HG03432 (cell line): Measurements from ENCODE around the gene TEX14.

Experiments used
- ATAC-seq: cut with Tn5 transposase; IDR thresholded peaks from one replicate; pipeline ENCODE4 v1.9.1; 2021; ENCODE audit warnings: mild to moderate bottlenecking, moderate library complexity; ENCODE audit not compliant: unreplicated experiment

The TEX14 gene

DNA sequence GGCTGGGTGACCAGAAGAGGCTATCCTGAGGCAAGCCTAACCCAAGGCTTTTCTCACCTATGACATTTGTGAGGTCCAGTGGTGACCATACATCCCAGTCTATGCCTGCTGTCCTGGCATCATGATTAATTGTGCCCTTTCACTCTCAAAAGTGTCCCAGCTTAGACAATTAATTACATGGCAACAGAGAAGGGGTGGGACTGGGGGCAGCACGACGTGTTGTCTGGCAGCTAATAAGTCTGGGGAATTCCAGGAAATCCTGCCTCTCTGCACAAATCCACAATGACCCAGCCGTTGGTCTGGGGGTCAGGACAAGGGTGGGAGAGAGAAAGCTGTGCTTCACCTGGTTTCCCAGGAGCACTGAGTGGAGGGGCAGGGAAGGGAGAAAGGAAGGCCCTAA is 163.4 kb downstream of the TEX14 start:
- no peak for ATAC-seq

DNA sequence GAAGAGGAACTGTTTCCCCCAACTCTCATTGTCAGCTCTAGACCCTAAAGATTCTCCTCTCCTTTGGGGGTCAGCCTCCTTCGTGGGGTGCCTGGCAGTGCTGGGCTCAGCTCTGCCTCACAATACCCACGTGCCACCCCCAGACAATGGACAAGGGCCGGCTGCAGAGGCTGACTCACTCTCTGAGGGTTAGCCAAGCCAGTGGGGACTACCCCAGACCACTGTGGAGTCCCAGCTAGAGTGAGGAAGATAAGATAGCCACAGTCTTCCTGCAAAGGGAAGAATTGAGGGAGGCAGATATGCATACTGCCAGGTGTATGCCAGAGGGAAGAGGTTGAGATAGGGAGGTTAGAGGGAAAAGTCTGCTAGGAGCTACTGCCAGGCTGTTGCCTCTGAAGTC is 163.9 kb downstream of the TEX14 start:
- no peak for ATAC-seq

DNA sequence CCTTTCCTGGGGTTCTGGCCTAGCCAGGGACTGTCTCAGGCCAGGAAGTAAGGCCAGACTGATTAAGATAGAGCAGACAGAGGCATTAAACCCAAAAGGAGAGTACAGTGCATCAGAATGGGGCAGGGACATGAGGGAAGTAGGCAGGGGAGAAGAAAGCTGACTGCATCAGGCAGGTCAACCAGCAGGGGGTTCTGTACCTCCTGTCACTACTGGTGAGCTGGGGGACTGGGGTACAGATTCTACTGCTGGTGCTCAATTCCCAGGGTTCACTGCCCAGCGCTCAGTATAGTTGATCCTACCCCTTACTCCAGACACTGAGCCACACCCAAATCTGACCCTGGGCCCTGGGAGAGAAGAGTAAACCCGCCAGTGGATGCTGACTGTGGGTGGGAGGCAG is 164.5 kb downstream of the TEX14 start:
- no peak for ATAC-seq

DNA sequence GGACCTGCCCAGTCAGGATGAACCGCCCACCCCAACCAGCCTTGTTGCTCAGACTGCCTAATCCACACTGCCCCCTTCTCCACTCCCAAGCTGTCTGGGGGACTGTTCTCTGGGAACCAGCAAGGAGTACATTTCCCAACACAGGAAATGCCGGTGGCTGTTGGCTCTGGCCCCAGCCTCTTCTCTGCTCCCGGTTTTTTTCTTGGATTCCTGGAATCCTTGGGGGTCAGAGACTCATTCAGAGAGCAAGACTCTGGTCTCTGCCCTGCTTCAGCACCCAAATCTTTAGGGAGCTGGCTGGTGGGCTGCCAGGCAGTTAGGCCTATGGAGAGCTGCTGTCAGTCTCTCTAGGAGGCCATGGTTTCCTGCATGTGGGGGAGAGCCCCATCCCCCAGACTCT is 166.6 kb downstream of the TEX14 start:
- no peak for ATAC-seq

DNA sequence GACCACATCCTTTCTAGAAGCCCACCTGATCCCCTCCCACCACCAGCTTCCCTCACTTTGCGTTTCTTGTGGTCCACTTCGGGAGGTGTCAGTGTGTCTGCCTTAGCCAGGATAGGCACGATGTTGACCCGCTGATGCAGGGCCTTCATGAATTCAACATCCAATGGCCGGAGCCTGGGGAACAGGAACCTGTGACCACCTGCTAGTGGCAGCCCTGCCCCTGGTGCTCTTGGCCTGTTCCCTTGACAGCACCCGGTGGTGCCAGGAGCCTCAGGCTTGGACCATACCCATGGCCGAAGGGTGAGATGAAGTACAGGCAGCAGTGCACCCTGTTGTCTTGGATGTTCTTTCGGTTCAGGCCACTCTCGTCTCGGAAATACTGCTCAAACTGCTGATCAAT is 170.2 kb downstream of the TEX14 start:
- ATAC-seq, result no peak

DNA sequence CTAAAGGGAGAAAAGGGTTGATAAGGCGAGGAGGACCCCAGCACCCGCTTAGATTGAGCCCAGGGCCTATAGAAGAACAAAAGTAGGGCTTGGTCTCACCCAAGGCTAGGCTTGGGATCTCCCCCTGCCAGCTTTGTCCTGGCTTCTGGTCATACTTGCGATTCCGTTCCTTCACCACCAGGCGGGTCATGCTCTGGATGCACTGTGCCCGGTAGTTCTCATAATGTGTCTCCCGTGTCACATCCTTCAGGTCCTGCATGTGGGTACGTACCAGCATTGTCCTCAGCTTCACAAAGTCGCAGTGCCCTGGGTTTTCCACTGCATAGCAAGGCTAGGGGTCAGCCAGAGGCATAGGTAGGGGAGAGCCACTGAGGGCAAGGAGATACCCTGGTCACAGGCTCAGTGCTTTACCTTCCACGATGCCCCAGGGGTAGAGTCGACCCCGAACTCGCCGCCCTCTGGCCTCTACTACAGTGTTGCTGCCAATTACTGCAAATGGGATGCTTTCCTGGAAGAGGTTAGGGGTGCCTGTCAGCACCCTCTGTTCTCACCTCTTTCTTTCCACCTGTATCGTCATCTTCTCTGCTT is 170.9 kb downstream of the TEX14 start:
- no peak for ATAC-seq

DNA sequence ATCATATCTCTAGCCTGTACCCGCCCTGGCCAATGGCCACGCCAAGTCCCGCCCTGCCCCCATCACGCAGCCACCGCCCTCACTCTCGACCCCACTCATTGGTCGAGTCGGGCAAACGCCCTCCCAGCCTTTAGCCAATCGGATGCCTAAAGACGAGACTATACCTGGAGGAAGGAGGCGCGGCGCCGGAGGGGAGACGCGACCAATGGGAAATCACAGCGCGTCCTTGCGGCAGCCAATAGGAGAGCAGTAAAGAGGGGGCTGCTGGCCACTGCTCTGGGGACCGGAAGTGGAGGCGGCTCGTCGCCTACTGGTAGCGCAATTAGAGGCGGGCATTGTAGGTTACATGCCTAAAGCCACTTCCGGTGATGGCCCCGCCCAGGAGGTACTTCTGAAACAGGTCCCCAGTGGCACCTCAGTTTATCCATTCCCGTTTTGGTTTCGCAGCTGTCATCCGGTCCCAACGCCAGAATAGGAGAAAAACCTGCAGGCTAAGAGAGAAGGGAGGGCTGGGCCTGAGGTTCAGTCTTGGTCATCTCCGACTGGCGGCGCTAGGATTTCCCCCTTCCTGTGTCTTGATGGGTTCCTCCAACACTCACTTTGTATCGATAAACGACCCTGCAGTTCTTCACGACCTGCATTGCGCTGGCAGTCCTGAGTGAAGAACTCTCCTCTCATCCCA is 173.8 kb downstream of the TEX14 start:
- peak; percentile 82 for ATAC-seq

DNA sequence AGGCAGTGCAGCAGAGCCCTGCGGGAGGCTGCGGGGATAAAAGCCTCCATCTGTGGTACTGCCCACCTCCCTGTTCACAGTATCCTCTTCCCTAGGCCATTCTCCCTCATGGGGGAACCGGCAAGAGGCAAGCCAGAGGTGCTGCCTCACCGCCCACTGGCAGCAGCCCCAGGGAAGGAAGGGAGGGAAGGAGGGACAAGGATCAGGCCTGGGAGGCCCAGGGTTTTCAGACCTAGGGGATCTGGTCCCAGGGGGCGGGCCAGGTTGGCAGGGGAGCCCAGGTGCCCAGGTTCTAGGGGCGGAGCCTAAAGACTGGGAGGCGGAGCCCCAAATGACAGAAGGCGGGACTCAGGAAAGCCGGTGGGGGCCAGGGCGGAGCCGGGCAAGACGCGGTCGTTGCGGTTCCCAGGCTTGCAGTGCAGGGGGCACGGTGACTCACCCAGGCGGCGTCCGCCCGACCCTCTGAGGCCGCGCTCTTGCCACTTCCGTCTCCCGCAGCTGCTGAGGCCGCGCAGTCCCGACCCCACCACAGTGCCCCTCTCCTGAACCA is 174.4 kb downstream of the TEX14 start:
- ATAC-seq, result no peak

DNA sequence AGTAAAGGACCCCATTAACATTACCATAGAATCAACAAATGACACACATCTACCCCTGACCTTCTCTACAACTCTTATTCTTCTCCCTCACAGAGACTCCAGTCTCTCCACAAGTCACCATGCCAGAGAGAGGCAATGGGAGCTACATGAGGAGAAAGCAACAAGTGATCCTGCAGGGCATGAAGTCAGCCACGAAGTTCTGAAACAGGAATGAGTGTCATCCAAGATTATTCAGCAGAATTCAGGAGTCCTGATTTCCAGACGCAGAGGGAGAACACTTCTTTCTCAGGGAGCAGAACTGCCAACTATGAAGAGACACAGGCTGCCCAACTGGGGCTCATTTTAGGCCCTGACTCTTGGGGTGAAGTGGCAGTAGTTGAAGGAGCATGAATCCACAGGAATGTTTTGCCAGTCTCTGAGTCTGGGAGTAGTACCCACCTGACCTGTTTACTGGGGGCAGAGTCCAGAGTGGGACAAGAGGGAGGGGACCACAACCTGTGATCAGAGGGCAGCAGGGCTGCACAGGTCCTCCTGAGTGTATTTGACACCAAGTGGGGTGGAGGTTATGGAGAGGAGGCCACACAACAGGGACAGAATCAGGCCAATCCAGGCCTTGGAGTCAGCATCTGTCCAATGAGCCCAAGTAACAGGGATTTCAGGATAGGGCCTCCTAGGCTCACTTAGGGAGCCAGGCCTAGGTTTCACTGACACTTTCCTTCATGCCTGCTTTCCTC is 175.0 kb downstream of the TEX14 start:
- ATAC-seq, result no peak

DNA sequence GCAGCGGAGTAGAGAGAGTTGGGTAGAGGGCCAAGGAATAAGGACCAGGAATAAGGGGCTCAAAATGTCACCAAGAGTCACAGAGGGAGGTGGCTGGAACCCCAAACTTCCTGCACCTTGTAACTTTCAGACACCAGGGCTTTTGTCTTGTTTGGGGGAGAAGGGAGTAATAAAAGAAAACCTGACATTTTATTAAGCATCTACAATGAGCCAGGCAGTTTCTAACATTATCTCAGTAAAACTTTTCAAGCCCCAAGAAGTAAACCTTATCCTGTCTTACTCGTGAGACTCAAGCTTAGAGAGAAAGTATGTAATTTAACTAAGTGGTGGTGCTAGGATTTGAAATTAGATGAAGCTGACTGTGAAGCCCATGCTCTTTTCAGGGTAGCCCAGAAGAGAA is 176.6 kb downstream of the TEX14 start:
- ATAC-seq, result no peak

DNA sequence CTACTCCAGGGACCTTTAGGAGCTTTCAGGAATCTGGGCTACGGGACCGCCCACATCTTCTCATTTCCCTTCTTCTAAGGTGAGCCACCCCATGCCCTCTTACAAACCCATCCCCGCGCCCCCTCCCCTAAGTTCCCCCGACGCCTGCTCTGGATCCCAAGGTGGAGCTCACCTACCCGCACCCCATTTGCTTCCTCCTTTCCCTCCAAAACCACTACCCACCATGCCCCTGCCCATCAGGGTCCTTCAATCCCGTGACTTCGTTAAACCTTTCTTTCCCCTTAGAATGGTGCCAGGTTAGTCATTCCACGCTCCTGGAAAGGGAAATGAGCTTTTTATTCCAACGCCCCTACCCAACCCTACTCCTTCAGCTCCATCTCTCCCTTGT is 177.1 kb downstream of the TEX14 start:
- no peak for ATAC-seq

DNA sequence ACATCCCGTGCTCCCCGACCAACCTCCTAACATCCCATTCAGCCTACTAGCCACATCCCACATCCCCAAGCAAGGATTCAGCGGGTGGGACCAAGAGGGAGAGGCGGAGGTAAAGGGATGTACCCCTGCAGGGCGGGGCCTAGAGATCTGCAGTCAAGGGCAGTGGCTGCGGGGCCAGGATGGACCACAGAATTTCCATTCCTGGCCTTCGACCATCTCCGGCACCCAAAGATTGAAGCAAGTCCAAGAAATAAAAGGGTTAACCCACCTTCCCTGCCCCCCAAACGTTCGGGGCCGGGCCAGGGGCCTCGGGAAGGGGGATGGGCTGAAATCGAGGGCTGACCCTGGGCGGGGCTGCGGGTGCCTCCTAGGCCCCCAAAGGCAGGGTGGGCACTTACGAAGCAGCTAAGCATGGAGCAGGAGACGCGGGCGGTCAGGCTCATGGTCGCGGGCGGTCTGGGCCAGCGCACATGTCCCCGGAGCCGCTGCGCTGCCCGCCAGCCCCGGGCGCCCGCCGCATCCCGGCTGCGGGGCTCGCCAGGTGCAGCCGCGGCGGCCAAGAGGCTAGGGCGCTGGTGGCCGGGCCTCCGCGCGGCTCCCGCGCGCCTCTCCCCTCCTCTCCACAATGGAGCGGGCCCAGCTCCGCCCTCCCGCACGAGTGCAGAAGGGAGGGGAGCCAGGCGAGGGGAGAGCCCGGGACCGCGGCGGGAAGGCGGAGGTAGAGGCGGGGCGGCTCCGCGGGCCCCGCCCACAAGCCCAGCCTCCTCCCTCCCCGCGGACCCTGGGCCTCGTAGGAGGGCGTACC is 177.7 kb downstream of the TEX14 start, which contains the start of gene MTMR4:
Gene MTMR4 (minus strand): TSS at position 674 of the 805 bp plus-strand sequence. CDS start 231 bp downstream, at position 443.
- ATAC-seq, result peak; percentile 21

DNA sequence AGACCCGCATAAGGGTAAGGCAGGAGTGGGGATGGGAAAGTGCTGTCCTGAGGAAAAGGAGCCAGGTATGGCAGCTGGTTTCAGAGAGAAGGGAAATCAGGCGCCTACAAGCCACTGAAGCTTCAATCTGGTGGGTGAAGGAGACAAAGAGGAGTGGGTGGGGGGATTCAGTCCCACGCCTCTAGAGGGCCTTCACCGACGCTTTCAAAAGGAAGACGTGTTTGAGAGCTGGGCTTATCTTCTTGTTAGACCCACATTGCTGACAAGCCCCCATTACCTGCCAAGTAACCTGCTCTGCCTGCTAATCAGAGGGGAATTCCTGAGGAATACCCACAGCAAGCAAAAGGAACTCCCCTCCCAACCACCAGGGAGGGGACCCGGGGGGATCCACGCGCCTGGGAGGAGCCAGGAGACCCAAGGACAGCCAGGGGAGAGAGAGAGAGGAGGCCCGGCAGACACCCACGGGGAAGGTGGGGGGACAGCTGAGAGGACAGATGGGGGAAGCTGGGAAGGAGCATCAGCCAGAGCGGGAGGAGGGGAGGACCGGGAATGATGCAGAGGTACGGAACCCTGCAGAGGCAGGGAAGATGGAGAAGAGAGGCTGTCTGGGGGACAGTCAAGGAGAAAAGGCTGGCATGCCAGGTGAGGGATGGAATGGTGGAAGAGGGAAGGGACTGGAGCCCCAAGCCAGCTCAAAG is 178.4 kb downstream of the TEX14 start:
- no peak for ATAC-seq

DNA sequence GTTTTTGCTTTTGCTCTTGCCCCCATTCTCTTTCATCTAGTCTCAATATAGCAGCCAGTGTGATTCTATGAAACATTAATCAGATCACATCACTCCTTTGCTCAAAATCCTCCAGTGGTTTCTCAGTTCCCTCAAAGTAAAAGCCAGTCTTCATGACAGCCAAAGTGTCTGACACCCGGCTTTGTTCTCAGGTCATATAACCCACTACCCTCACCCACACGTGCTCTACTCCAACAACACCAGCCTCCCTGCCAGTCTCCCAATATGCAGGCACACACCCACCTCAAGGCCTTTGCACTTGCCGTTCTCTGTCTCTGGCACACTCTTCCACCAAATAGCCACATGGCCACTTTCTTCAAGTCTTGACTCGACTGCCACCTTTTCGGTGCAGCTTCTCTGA is 181.8 kb downstream of the TEX14 start:
- ATAC-seq, result no peak

DNA sequence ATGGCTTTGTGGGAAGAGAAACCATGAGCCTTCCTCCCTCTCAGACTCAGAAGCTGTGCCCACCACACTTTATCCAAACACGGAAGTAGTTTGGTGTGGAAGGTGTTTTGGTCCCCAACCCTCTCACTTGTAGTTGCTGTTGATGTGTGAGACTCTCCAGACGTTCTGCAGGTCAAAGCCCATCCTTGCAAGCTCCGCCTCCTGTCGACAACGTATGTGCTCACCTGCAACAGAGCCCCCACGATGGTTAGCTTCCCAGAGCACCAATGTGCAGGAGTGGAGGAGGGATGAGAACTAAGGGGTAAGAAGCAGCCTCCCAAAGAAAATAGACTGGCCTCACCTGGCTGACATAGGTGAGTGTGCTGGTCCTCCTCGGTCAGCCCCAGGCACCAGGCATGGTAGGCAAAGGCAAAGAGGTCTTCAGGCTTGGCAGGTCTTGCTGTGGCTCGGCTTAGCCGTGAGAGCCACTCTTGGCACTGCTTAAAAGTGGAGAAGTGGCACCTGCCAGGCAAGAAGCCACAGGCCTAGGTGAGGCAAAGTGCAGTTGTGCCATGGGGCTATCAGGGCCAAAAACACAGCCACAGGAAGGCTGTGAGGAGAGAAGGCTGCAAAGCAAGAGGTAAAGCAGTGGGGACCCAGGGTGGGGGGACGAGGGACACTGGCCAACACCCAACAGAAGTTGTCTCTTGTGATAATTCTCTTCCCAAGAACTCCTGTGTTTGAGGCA is 183.3 kb downstream of the TEX14 start:
- no peak for ATAC-seq

DNA sequence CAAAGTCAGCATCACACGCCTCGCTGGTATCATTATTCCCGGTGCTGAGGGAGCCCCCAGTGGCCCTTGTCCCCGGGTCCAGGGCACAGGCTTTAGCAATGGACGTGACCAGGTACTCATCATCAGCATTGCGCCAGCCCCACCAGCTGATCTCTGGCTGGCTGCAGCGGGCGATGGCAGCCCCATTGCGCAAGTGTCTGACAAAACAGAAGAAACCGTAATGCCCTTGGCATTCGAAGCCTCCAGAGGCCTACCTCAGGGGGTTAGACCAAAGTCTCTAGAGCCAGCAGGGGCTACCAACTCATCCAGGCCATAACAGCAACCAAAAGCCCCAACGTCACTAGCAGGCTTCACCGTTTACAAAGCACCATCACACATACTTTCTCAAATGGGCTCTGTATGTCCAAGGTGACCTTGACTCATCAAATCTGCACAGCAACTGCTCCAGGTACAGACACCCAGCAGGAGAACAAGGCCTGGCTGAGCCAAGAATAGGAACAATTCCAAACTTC is 184.7 kb downstream of the TEX14 start:
- no peak for ATAC-seq
